Renal cortex interstitium (tissue), 11 donors: ENCODE results near the gene ALOX5. TPM values are rescaled to one million over a fixed set of nuclear protein-coding genes. Genes with fewer than 3 reads are reported as not detected.
"Not testable (repeated sequence)": the region's sequence is repeated elsewhere in the genome, so short reads cannot be mapped to it uniquely, and the experiment has no call there.

Experiments
- DNase-seq, 11 donors: peaks; one replicate each; pipeline ENCODE4 v3.0.0-alpha.2; 2013; ENCODE audit warnings: low read depth in 9 of 11, low spot score in 4 of 11; ENCODE audit errors: extremely low read depth in 1 of 11
- polyA plus RNA-seq, 3 donors: library from polyadenylated mRNA; unstranded; fragments of 120-200 nt; gene quantifications; one replicate each; pipeline ENCODE4 v1.2.1, GENCODE V29; 2013; ENCODE audit not compliant: insufficient read length in 3 of 3

ALOX5 gene
- polyA plus RNA-seq, 3 donors = 3.0 to 4.1 (median 3.5) TPM

- no peak for DNase-seq
These were observed 99.1 kb downstream of the ALOX5 start for GRCh38 chr10:45473126-45473525.

GRCh38 chr10:45476559-45476958 lies 102.5 kb downstream of the ALOX5 start:
- DNase-seq = no peak

GRCh38 chr10:45480294-45480693 lies 106.3 kb downstream of the ALOX5 start:
- no peak for DNase-seq

DNA sequence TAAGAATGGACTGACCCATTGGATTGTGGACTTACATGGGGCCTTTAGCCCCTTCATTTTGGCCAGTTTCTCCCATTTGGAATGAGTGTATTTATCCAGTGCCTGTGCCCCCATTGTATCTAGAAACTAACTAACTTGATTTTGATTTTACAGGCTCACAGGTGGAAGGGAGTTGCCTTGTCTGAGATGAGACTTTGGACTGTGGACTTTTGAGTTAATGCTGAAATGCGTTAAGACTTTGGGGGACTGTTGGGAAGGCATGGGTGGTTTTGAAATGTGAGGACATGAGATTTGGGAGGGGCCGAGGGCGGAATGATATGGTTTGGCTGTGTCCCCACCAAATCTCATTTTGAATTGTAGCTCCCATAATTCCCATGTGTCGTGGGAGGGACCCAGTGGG lies 107.1 kb downstream of the ALOX5 start:
- not testable (repeated sequence) for DNase-seq

DNA sequence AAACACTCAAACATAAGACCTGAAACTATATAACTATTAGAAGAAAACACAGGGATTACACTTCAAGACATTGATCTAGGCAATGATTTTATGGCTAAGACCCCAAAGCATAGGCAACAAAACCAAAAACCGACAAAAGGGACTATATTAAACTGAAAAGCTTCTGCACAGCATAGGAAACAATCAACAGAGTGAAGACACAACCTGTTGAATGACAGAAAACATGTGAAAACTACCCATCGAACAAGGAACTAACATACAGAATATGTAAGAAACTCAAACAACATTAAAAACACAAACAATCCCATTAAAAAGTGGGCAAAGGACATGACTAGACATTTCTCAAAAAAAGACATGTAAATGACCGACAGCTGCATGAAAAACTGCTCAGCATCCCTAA lies 109.0 kb downstream of the ALOX5 start:
- no peak for DNase-seq

DNA sequence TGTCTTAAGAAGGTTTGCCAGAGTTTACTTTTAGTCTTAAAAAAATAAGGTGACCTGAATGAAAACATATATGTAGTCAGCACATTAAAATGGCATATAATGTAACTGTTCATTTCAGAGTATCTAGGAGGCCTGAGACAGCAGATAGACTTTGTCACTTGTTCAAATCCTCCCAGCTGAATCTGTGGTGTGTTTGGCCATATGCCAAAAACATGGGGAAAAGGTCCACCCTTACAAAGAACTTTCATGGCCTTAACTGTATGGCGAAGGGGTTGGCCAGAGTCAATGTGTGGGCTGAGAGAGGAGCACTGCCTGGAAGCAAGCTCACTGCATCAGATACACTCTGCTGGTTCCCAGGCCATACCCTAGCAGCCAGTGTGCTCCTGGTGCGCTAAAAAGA lies 113.7 kb downstream of the ALOX5 start:
- no peak for DNase-seq

DNA sequence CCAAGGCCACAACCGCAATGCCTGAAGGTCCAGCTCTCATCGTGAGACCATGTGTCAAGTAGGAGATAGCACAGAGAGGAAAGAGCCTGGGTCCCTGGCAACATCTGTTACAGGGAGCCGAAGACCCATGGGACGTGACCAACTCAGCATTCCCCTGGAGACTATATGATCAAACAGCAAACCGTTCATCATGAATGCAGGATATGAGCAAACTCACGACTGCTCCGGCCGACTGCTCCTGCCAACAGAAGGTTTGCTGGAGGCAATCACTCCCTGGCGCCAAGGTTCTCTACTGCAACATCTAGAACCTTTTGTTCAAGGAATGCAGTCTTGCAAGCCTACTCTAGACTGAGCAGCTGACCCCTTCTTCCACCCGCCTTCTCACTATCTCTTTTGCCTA lies 114.3 kb downstream of the ALOX5 start:
- DNase-seq = no peak

DNA sequence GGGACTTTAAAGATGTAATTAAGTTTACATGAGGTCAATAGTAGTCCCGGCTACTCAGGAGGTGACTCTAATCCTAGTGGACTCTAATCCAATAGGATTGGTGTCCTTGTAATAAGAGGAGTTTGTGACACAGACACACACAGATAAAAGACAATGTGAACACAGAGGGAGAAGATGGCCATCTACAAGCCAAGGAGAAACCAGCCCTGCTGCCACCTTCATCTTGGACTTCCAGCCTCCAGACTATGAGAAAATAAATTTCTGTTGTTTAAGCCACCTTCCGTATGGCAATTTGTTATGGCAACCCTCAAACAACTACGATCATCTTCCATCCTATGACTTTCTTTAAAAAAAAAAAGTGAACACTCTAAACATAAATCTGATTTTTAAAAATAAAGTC lies 116.3 kb downstream of the ALOX5 start:
- no peak for DNase-seq

DNA sequence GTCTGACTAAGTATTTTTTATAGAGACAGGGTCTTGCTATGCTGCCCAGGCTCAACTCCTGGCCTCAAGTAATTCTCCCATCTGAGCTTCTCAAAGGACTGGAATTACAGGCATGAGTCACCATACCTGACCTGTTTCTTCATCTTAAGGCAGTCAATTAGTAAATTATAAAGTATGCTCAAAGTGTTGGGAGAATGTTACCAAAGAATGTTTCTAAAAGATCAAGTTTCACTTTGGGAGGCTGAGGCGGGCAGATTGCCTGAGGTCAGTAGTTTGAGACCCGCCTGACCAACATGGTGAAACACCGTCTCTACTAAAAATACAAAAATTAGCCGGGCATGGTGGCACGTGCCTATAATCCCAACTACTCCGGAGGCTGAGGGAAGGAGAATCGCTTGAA lies 117.0 kb downstream of the ALOX5 start:
- DNase-seq = no peak

Other genes starting within 250 kb of the ALOX5 start
- under 1 TPM in 2 of 3 donors, not detected in 1; 0.04 to 0.15 TPM for gene OR13A1, start 58.6 kb upstream of the ALOX5 start, polyA plus RNA-seq